Measurements from ENCODE around the gene LIFR.

- TF ChIP-seq CTCF (IDR thresholded peaks at IDR 0.05) = no peak
- no peak for TF ChIP-seq POLR2A (IDR thresholded peaks at IDR 0.05)
Observed at GRCh38 chr5:38465061-38465460, 91.4 kb downstream of the LIFR start.

Measured in prostate gland (tissue), 2 donors.